K562 (cell line): ENCODE results near the gene HPX. TPM values are rescaled to one million over a fixed set of nuclear protein-coding genes. Genes with fewer than 3 reads are reported as not detected.

Source experiments
- FOS ChIP-seq: IDR thresholded peaks from 3 replicates; pipeline ENCODE4 v1.6.1; 2011; ENCODE audit not compliant: insufficient read length; ENCODE audit errors: extremely low read depth
- FOSL1 ChIP-seq: fragments of 200-800 bp; sonication (Bioruptor generic); conservative IDR thresholded peaks from 2 replicates; pipeline ENCODE4 v1.6.1; 2016; ENCODE audit warnings: missing genetic modification characterization, missing compliant biosample characterization
- NCOA4 ChIP-seq: fragments of 450-650 bp; IDR thresholded peaks from 2 replicates; pipeline ENCODE4 v1.6.1; 2018; ENCODE audit warnings: mild to moderate bottlenecking; ENCODE audit not compliant: partially characterized antibody
- NFE2L1 ChIP-seq: fragments of 450-650 bp; IDR thresholded peaks from 2 replicates; pipeline ENCODE4 v1.6.1; 2016; ENCODE audit warnings: missing genetic modification characterization, low read depth, mild to moderate bottlenecking, missing compliant biosample characterization, moderate library complexity, borderline replicate concordance
- RAD51 ChIP-seq: fragments of 450-650 bp; IDR thresholded peaks from 2 replicates; pipeline ENCODE4 v1.7.1; 2016; ENCODE audit warnings: low read depth, mild to moderate bottlenecking, borderline replicate concordance
- ZBTB17 ChIP-seq: fragments of 450-650 bp; formaldehyde crosslinking; IDR thresholded peaks from 2 replicates; pipeline ENCODE4 v1.4.0; 2020; ENCODE audit warnings: mild to moderate bottlenecking
- ZNF408 ChIP-seq: fragments of 250-450 bp; sonication (Bioruptor Pico); IDR thresholded peaks from 2 replicates; pipeline ENCODE4 v1.4.0; 2020; ENCODE audit warnings: low read depth, mild to moderate bottlenecking, moderate library complexity
- polyA plus RNA-seq, 8 experiments: library from polyadenylated mRNA; depleted of rRNA in 4 of 8; stranded (reverse) in 5 of 8; unstranded in 3 of 8; fragments of >200 nt; fragmentation: Nextera tagmentation in 2 of 8; fragmentation: Illumina TruSeq in 1 of 8; extraction: Ambion mirVana in 2 of 8; extraction: Trizol in 1 of 8; gene quantifications; 2 replicates each; pipeline versions ENCODE4 v1.2.1 to v1.2.3, GENCODE V29; 2011 to 2014; ENCODE audit warnings: inconsistent platforms in 1 of 8, missing spikeins in 1 of 8
- total RNA-seq, 7 experiments: library from RNA; depleted of rRNA in 6 of 7; stranded (reverse); fragments of >200 nt in 6 of 7; fragmentation: Illumina TruSeq in 2 of 7; extraction: Trizol in 2 of 7; gene quantifications; 2 replicates each; pipeline versions ENCODE4 v1.2.1 to v1.2.3, GENCODE V29; 2011 to 2021; ENCODE audit warnings: low replicate concordance in 1 of 7
- TF ChIP-seq, protein P1 (sequence below), 2 experiments: IDR thresholded peaks in 1 of 2; conservative IDR thresholded peaks in 1 of 2; 2 replicates each; pipeline ENCODE4 v1.6.1; 2016; ENCODE audit warnings: low read depth in 2 of 2, mild to moderate bottlenecking in 1 of 2, missing compliant biosample characterization in 1 of 2, missing genetic modification characterization in 1 of 2, moderate library complexity in 1 of 2
- TF ChIP-seq, protein P2 (sequence below): fragments of 250-450 bp; sonication (Bioruptor Pico); IDR thresholded peaks from 2 replicates; pipeline ENCODE4 v1.5.1; 2021; ENCODE audit warnings: mild to moderate bottlenecking

HPX gene
- total and polyA plus RNA-seq, 9 of the 15 experiments (the other 6 are each of a cell fraction or from before 2014, with no cell fraction given), result 0.12 to 1.2 (median 0.49) TPM; not detected in 1

DNA sequence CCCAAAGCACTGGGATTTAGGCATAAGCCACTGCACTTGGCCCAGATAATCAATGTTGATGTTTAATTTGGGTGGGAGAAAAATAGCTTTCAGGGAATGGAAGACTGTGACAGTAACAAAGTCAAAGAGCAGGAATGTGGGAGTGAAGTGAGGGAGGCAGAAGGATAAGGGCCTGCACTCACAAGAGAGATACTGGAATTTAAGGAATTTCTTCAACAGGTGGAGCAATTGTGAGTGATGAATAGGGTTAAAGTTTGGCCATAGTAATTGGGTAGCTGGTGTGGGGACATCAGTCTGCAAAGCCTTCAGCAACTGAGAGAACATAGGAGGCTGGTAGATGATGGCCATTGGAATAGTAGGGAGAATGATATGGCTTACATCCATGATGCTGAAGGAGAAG is 13.3 kb downstream of the HPX start (continued):
- TF ChIP-seq, protein P1, sequence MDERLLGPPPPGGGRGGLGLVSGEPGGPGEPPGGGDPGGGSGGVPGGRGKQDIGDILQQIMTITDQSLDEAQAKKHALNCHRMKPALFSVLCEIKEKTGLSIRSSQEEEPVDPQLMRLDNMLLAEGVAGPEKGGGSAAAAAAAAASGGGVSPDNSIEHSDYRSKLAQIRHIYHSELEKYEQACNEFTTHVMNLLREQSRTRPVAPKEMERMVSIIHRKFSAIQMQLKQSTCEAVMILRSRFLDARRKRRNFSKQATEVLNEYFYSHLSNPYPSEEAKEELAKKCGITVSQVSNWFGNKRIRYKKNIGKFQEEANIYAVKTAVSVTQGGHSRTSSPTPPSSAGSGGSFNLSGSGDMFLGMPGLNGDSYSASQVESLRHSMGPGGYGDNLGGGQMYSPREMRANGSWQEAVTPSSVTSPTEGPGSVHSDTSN (CRISPR knock-in tag; IDR thresholded peaks at IDR 0.05; ENCODE audit: low read depth), result no peak
- TF ChIP-seq, protein P1 (tag; conservative IDR thresholded peaks at IDR 0.05; ENCODE audit: low read depth), result no peak
- TF ChIP-seq ZNF408 (no peak), RAD51 (no peak), NFE2L1 (no peak), FOS (no peak), NCOA4 (no peak), FOSL1 (tag) (no peak), ZBTB17 (CRISPR knock-in tag) (no peak)
- TF ChIP-seq, protein P2, sequence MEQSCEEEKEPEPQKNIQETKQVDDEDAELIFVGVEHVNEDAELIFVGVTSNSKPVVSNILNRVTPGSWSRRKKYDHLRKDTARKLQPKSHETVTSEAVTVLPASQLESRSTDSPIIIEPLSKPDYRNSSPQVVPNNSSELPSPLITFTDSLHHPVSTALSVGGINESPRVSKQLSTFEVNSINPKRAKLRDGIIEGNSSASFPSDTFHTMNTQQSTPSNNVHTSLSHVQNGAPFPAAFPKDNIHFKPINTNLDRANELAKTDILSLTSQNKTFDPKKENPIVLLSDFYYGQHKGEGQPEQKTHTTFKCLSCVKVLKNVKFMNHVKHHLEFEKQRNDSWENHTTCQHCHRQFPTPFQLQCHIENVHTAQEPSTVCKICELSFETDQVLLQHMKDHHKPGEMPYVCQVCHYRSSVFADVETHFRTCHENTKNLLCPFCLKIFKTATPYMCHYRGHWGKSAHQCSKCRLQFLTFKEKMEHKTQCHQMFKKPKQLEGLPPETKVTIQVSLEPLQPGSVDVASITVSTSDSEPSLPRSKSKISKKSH (CRISPR knock-in tag), result no peak
